SK-N-SH treated with all-trans-retinoic acid at 6 μM for 48 hours (cell line): ENCODE results near the gene SOX6.

Experiments
- ATAC-seq: fragments of 200-7000 bp; cut with Tn5 transposase; 3 replicates; pipeline ENCODE4 v1.9.1; 2020; ENCODE audit warnings: mild to moderate bottlenecking, moderate library complexity
- ARNTL ChIP-seq: fragments of 450-650 bp; formaldehyde crosslinking; IDR thresholded peaks from 2 replicates; pipeline ENCODE4 v1.5.0; 2020; ENCODE audit warnings: low read depth, mild to moderate bottlenecking, moderate library complexity, borderline replicate concordance
- BACH2 ChIP-seq: fragments of 250-450 bp; sonication (Bioruptor Pico); IDR thresholded peaks from 2 replicates; pipeline ENCODE4 v1.9.0; 2021; ENCODE audit warnings: mild to moderate bottlenecking, borderline replicate concordance
- CREB5 ChIP-seq: fragments of 250-450 bp; sonication (Bioruptor Pico); IDR thresholded peaks from 2 replicates; pipeline ENCODE4 v1.5.1; 2020; ENCODE audit warnings: low read depth, mild to moderate bottlenecking, moderate library complexity
- CSDC2 ChIP-seq: fragments of 250-450 bp; sonication (Bioruptor Pico); IDR thresholded peaks from 2 replicates; pipeline ENCODE4 v1.5.0; 2020; ENCODE audit warnings: mild to moderate bottlenecking, moderate library complexity
- CSRNP3 ChIP-seq: fragments of 250-450 bp; sonication (Bioruptor Pico); IDR thresholded peaks from 2 replicates; pipeline ENCODE4 v1.5.1; 2021; ENCODE audit warnings: mild to moderate bottlenecking, moderate library complexity
- ESRRG ChIP-seq: fragments of 250-450 bp; sonication (Bioruptor Pico); IDR thresholded peaks from 2 replicates; pipeline ENCODE4 v1.6.1; 2021; ENCODE audit warnings: mild to moderate bottlenecking
- GLIS3 ChIP-seq: fragments of 250-450 bp; sonication (Bioruptor Pico); IDR thresholded peaks from 2 replicates; pipeline ENCODE4 v1.5.0; 2020; ENCODE audit warnings: mild to moderate bottlenecking, moderate library complexity
- ISL1 ChIP-seq: fragments of 250-450 bp; sonication (Bioruptor Pico); IDR thresholded peaks from 2 replicates; pipeline ENCODE4 v2.1.2; 2022; ENCODE audit warnings: mild to moderate bottlenecking, moderate library complexity
- OSR1 ChIP-seq: fragments of 250-450 bp; sonication (Bioruptor Pico); IDR thresholded peaks from 2 replicates; pipeline ENCODE4 v1.8.0; 2022; ENCODE audit warnings: moderate library complexity, mild to moderate bottlenecking, inconsistent platforms
- PATZ1 ChIP-seq: fragments of 250-450 bp; sonication (Bioruptor Pico); IDR thresholded peaks from 2 replicates; pipeline ENCODE4 v1.8.0; 2020; ENCODE audit warnings: mild to moderate bottlenecking, moderate library complexity, borderline replicate concordance
- POU6F1 ChIP-seq: fragments of 250-450 bp; sonication (Bioruptor Pico); IDR thresholded peaks from 2 replicates; pipeline ENCODE4 v1.8.0; 2021; ENCODE audit warnings: low read depth, mild to moderate bottlenecking, moderate library complexity, borderline replicate concordance
- RARB ChIP-seq: fragments of 250-450 bp; sonication (Bioruptor Pico); IDR thresholded peaks from 2 replicates; pipeline ENCODE4 v1.8.0; 2021; ENCODE audit warnings: mild to moderate bottlenecking, moderate library complexity
- SNAI2 ChIP-seq: fragments of 250-450 bp; sonication (Bioruptor Pico); IDR thresholded peaks from 2 replicates; pipeline ENCODE4 v1.5.0; 2020; ENCODE audit warnings: mild to moderate bottlenecking, moderate library complexity
- TCF4 ChIP-seq: fragments of 250-450 bp; sonication (Bioruptor Pico); IDR thresholded peaks from 2 replicates; pipeline ENCODE4 v1.8.0; 2021; ENCODE audit warnings: mild to moderate bottlenecking, moderate library complexity, borderline replicate concordance
- TOX ChIP-seq: fragments of 250-450 bp; sonication (Bioruptor Pico); IDR thresholded peaks from 2 replicates; pipeline ENCODE4 v1.8.0; 2021; ENCODE audit warnings: mild to moderate bottlenecking, moderate library complexity, borderline replicate concordance
- ZC3H10 ChIP-seq: fragments of 250-450 bp; sonication (Bioruptor Pico); IDR thresholded peaks from 2 replicates; pipeline ENCODE4 v1.5.1; 2021; ENCODE audit warnings: mild to moderate bottlenecking, moderate library complexity
- ZFP3 ChIP-seq: fragments of 250-450 bp; sonication (Bioruptor Pico); IDR thresholded peaks from 2 replicates; pipeline ENCODE4 v1.5.0; 2020; ENCODE audit warnings: mild to moderate bottlenecking, moderate library complexity
- ZFP30 ChIP-seq: fragments of 450-650 bp; formaldehyde crosslinking; IDR thresholded peaks from 2 replicates; pipeline ENCODE4 v1.5.0; 2022; ENCODE audit warnings: mild to moderate bottlenecking, moderate library complexity
- ZNF565 ChIP-seq: fragments of 450-650 bp; formaldehyde crosslinking; conservative IDR thresholded peaks from 2 replicates; pipeline ENCODE4 v1.5.0; 2020; ENCODE audit warnings: low read depth, mild to moderate bottlenecking, moderate library complexity
- ZNF70 ChIP-seq: fragments of 450-650 bp; formaldehyde crosslinking; IDR thresholded peaks from 2 replicates; pipeline ENCODE4 v1.5.0; 2020; ENCODE audit warnings: mild to moderate bottlenecking, moderate library complexity
- ZNF8 ChIP-seq: fragments of 450-650 bp; formaldehyde crosslinking; IDR thresholded peaks from 2 replicates; pipeline ENCODE4 v1.5.0; 2020; ENCODE audit warnings: mild to moderate bottlenecking, moderate library complexity

Gene SOX6

GRCh38 chr11:16099343-16099900, 256.9 kb downstream of the SOX6 start:
- no peak for ATAC-seq
- TF ChIP-seq CREB5 (CRISPR knock-in tag): no peak
- TF ChIP-seq OSR1: no peak
- TF ChIP-seq CSRNP3 (CRISPR knock-in tag): no peak
- TF ChIP-seq GLIS3 (CRISPR knock-in tag): no peak
- no peak for TF ChIP-seq ZFP3 (CRISPR knock-in tag)
- no peak for TF ChIP-seq PATZ1 (CRISPR knock-in tag)
- TF ChIP-seq ESRRG (CRISPR knock-in tag): no peak
- no peak for TF ChIP-seq ISL1 (CRISPR knock-in tag)
- no peak for TF ChIP-seq TCF4 (CRISPR knock-in tag)
- TF ChIP-seq RARB (CRISPR knock-in tag): no peak
- TF ChIP-seq ZNF565: no peak
- no peak for TF ChIP-seq BACH2
- TF ChIP-seq POU6F1 (CRISPR knock-in tag): no peak
- TF ChIP-seq ZC3H10 (CRISPR knock-in tag): no peak

- TF ChIP-seq TOX (CRISPR knock-in tag) (no peak), CSDC2 (no peak), RARB (CRISPR knock-in tag) (no peak), SNAI2 (CRISPR knock-in tag) (no peak), ZFP3 (CRISPR knock-in tag) (no peak), ZNF8 (CRISPR knock-in tag) (no peak), ZNF565 (no peak), BACH2 (no peak), ESRRG (CRISPR knock-in tag) (no peak), OSR1 (no peak), TCF4 (CRISPR knock-in tag) (no peak), CREB5 (CRISPR knock-in tag) (no peak), PATZ1 (CRISPR knock-in tag) (no peak), ZFP30 (CRISPR knock-in tag) (no peak), ZNF70 (no peak), POU6F1 (CRISPR knock-in tag) (no peak), ISL1 (CRISPR knock-in tag) (no peak), ZC3H10 (CRISPR knock-in tag) (no peak), CSRNP3 (CRISPR knock-in tag) (no peak), ARNTL (CRISPR knock-in tag) (no peak)
- no peak for ATAC-seq
These were observed 257.7 kb downstream of the SOX6 start for GRCh38 chr11:16098526-16099205.
